GM20431 (cell line): ENCODE data around the gene MCHR1.

Source experiments
- in situ Hi-C: fragments of 300-500 bp; cut with MseI, MboI; formaldehyde crosslinking; loops from one replicate; pipeline ENCODE4 v1.15.0; 2020; ENCODE audit warnings: low sequenced_read_pairs; ENCODE audit not compliant: unreplicated experiment

The MCHR1 gene, protein sequence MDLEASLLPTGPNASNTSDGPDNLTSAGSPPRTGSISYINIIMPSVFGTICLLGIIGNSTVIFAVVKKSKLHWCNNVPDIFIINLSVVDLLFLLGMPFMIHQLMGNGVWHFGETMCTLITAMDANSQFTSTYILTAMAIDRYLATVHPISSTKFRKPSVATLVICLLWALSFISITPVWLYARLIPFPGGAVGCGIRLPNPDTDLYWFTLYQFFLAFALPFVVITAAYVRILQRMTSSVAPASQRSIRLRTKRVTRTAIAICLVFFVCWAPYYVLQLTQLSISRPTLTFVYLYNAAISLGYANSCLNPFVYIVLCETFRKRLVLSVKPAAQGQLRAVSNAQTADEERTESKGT

GRCh38 chr22:40679249-40679963 lies at the start of gene MCHR1:
TSS of gene MCHR1 (plus strand) at chr22:40679484. CDS start at chr22:40679653, 169 bp downstream.
- in situ Hi-C loops: no loop called here

GRCh38 chr22:40631925-40632324 lies 47.4 kb upstream of the MCHR1 start:
- in situ Hi-C loops: loop anchor here (25.0 kb wide), 2 partner anchors 95 to 195 kb away; no protein-coding TSS in a partner anchor

DNA sequence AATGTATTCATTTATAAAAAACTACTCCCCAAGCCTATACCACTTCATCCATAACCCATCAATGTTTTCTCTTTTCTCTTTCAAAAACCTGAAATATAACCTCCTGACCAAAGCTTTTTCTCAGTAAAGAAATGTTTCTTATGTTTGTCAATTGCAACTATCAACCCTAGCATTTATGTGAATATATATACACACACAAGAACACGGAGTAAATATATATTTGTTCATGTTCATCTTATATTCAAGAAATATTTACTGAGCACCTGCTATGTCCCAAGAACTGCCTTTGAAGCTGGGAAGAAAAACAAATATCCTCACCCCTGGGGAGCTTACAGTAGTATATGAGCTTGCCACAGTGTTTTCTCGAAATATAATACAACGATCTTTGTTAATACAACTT lies 46.2 kb upstream of the MCHR1 start:
- in situ Hi-C loops: loop anchor here (25.0 kb wide), 2 partner anchors 96 to 196 kb away; no protein-coding TSS in a partner anchor

GRCh38 chr22:40634119-40634903 lies 45.0 kb upstream of the MCHR1 start:
- in situ Hi-C loops: loop anchor here (25.0 kb wide), 2 partner anchors 97 to 197 kb away; no protein-coding TSS in a partner anchor

- in situ Hi-C loops: loop anchor here (25.0 kb wide), 2 partner anchors 98 to 198 kb away; no protein-coding TSS in a partner anchor
These were observed 44.0 kb upstream of the MCHR1 start for GRCh38 chr22:40635043-40635939.

- in situ Hi-C loops: loop anchor here (25.0 kb wide), 2 partner anchors 99 to 199 kb away; no protein-coding TSS in a partner anchor
These were observed 43.3 kb upstream of the MCHR1 start for GRCh38 chr22:40635940-40636379.

- in situ Hi-C loops: loop anchor here (25.0 kb wide), 2 partner anchors 99 to 199 kb away; no protein-coding TSS in a partner anchor
These were observed 42.7 kb upstream of the MCHR1 start, which contains the start of gene MRTFA for GRCh38 chr22:40636380-40637182. TSS of gene MRTFA (minus strand) at chr22:40636719.

DNA sequence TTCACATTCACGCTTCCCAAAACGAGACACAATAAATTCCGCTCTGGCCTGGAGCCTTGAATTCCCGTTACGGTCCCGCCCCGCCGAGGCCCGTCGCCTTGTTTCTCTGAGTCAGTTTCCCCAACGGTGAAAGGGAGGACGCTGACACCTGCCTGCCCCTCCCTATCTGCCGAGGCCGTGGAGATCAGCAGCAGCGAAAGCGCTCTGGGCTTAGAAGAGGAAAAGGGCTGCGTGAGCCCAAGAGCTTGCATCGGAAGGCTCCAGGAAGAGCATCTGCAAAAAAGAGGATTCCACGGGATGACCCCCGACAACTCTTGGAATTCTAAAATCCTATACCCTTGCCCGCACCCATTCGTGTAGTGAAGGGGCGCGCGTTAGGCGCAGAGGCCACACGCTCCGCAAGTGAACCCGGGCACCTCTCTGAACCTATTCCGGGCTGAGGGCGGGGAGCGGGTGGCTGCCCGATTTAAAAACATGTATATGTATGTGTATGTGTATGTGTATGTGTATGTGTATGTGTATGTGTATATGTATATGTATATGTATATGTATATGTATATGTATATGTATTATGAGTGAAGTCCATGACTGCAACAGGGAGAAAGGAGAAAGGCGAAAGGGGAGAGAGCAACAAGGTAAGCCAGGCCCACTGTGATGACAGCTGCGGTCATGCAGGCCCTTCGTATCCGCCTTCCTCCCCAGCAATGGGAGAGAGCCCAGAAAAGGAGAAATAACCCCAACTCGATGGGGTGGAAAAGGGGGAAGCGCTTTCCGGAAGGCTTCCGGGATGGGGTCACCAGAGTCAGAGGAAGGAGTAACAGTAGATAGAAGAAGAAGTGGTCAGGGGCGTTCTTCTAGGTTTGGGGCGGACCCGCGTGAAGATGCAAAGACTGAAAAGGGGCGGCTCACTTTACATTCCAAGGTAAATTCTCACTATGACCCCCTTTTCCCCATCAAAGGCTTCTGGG lies 41.8 kb upstream of the MCHR1 start:
- in situ Hi-C loops: loop anchor here (25.0 kb wide), 2 partner anchors 100 to 200 kb away; no protein-coding TSS in a partner anchor

GRCh38 chr22:40638261-40638660 lies 41.0 kb upstream of the MCHR1 start:
- in situ Hi-C loops: loop anchor here (25.0 kb wide), 2 partner anchors 101 to 201 kb away; no protein-coding TSS in a partner anchor

- in situ Hi-C loops: loop anchor here (25.0 kb wide), 2 partner anchors 104 to 204 kb away; no protein-coding TSS in a partner anchor
These were observed 38.0 kb upstream of the MCHR1 start for GRCh38 chr22:40641269-40641668.

DNA sequence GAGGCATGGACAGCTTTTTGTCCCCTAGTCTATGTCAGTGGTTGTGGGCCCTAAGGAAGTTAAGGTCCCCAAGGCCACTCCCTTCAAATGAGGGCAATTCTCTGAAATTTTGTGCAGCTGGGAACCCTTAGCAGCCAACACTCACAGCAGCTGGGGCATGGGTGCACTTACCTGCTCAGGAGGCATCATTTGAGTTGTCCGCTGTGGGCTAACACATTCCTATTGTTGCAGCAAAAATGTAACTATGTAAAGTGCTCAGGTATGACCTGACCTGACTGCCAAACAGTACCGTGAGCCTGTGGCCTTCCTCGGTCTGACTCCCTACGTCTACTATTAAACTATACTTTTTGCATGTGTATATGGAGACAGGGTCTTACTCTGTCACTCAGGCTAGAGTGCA lies 37.0 kb upstream of the MCHR1 start:
- in situ Hi-C loops: loop anchor here (25.0 kb wide), 2 partner anchors 105 to 205 kb away; no protein-coding TSS in a partner anchor

- in situ Hi-C loops: loop anchor here (25.0 kb wide), 2 partner anchors 108 to 208 kb away; no protein-coding TSS in a partner anchor
These were observed 33.6 kb upstream of the MCHR1 start for GRCh38 chr22:40645579-40646197.

DNA sequence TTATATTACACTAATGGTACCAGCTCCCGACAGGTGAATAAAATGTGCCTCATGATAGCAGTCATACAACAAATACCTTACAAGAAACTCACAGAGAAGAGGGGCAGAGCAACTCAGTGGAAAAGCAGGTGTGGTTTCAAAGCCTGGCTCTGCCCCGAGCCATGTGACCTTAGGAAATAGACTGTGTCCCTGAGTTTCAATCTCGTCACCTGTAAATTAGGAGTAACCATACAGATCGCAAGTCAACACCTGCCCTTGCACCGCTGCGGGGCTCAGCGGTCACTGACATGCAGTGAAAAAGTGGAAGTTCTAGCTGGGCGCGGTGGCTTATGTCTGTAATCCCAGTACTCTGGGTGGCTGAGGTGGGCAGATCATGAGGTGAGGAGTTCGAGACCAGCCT lies 30.9 kb upstream of the MCHR1 start:
- in situ Hi-C loops: loop anchor here (25.0 kb wide), 2 partner anchors 111 to 211 kb away; no protein-coding TSS in a partner anchor

DNA sequence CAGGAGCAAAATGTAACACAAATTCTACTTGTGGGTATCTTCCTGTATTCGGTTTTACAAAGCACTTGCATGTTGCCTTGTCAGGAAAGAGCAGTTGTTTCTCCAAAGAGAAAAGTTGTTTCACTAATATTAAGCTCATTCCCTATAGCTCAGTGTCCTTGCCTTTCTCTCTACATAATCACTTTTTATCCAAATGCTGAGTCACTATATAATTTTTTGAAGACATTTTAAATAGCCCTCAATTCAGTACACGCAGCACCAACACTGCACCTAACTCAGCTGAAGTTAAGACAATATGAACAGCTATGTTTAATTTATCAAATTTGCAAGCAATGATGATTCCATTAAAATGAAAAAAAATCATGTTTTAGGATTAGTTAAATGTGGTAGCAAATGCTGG lies 28.2 kb upstream of the MCHR1 start:
- in situ Hi-C loops: no loop called here

DNA sequence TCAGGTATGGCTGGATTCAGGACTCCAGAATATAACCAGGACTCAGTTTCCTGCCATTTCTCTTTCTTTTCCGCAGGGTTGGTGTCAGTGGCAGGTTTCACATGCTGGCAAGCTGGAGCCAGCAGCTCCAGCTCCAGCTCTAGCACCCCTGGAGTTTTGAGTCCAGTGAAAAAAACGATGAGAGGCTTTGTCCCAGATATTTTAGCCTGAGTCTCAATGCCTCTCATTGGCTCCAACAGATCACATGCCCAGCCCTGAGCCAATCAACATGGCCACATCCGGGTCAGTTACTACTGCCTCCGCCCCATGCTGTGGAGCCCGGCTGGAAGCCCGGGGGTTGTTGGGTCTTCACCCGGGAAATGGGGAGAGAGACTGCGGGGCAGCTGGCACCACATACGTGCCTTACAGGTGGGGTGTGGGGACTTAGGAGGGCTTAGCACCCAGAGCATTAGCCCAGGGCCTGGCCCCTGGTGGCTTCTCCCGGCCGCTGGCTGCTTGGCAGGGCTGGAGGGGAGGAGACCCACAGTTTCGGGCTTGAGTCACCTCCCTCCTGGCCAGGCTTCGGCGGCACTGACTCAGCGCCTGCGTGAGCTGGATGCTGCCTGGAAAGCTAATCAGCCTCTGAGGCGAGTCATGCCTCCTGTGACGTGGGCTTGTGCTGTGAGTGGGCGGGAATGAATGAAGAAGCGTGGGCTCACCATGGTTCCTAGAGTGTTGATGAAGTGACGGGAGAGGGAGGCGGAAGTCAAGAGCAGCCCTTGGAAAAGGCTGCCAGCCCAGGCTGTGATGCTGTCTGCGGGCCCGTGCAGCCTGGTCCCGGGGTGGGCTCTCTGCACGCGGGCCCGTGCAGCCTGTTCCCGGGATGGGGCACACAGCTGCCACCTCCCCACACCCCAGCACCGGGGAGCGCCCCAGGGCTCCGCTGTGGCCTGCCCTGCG lies 27.5 kb upstream of the MCHR1 start:
- in situ Hi-C loops: no loop called here
